Suprapubic skin (tissue), 4 donors: ENCODE data around the gene PARP6. TPM values are rescaled to one million over a fixed set of nuclear protein-coding genes. Genes with fewer than 3 reads are reported as not detected.

Source experiments
- DNase-seq, 2 donors: peaks; one replicate each; pipeline ENCODE4 v3.0.0-alpha.2; 2019; ENCODE audit warnings: low spot score in 2 of 2
- H3K27ac ChIP-seq: fragments of 200-600 bp; sonication (generic); one replicate; pipeline ENCODE4 v1.5.1; 2019
- H3K27me3 ChIP-seq: fragments of 200-600 bp; sonication (generic); one replicate; pipeline ENCODE4 v1.5.1; 2019
- H3K36me3 ChIP-seq: fragments of 200-600 bp; sonication (generic); one replicate; pipeline ENCODE4 v1.5.1; 2019
- H3K4me1 ChIP-seq: fragments of 200-600 bp; sonication (generic); one replicate; pipeline ENCODE4 v1.5.1; 2019
- H3K4me3 ChIP-seq: fragments of 200-600 bp; sonication (generic); one replicate; pipeline ENCODE4 v1.5.1; 2019; ENCODE audit warnings: mild to moderate bottlenecking
- H3K9me3 ChIP-seq: fragments of 200-600 bp; sonication (generic); one replicate; pipeline ENCODE4 v1.5.1; 2019
- CTCF ChIP-seq, 2 donors: fragments of 200-600 bp in 1 of 2; fragments of 450-650 bp in 1 of 2; sonication (generic) in 1 of 2; IDR thresholded peaks; one replicate each; pipeline ENCODE4 v1.5.1; 2016 to 2019; ENCODE audit warnings: antibody characterized with exemption in 2 of 2, mild to moderate bottlenecking in 1 of 2, moderate library complexity in 1 of 2
- EP300 ChIP-seq: sonication (generic); formaldehyde crosslinking; IDR thresholded peaks from one replicate; pipeline ENCODE4 v1.6.1; 2017; ENCODE audit warnings: antibody characterized with exemption
- POLR2A ChIP-seq, 2 donors: fragments of 450-650 bp; IDR thresholded peaks; one replicate each; pipeline ENCODE4 v1.6.1; 2017; ENCODE audit warnings: antibody characterized with exemption in 2 of 2, mild to moderate bottlenecking in 2 of 2, moderate library complexity in 2 of 2
- POLR2AphosphoS5 ChIP-seq, 3 donors: sonication (generic); formaldehyde crosslinking; IDR thresholded peaks; one replicate each; pipeline ENCODE4 v1.6.1; 2017; ENCODE audit warnings: antibody characterized with exemption in 3 of 3
- WGBS: methylation state at CpG from one replicate; pipeline ENCODE4 v1.1.5; 2018; 5-methylcytosine and 5-hydroxymethylcytosine counted together
- total RNA-seq, 4 donors: library from RNA; depleted of rRNA; stranded (reverse); fragments of >200 nt; gene quantifications; one replicate each; pipeline ENCODE4 v1.1.0, GENCODE V29; 2016

PARP6 gene
- total RNA-seq, 4 donors from 2014 or later, result 63.6 to 102 (median 70.6) TPM

- 95% methylated on average over 4 of the region's 4 CpGs for WGBS
- no peak for TF ChIP-seq CTCF (IDR thresholded peaks at IDR 0.05)
- TF ChIP-seq POLR2AphosphoS5 (IDR thresholded peaks at IDR 0.05), result no peak
- TF ChIP-seq EP300, result no peak
- no peak for TF ChIP-seq POLR2A (IDR thresholded peaks at IDR 0.05)
- no peak for DNase-seq
- H3K27ac ChIP-seq, result no peak overlapping the region
- H3K9me3 ChIP-seq, result no peaks in the 10 kb centered on the region
- H3K4me1 ChIP-seq, result peaks cover 37% of the 10 kb centered on the region
- H3K36me3 ChIP-seq, result peaks cover 13% of the 10 kb centered on the region
- H3K27me3 ChIP-seq, result no peaks in the 10 kb centered on the region
- no peak overlapping the region for H3K4me3 ChIP-seq
Measured at GRCh38 chr15:72235298-72235697, 37.1 kb downstream of the PARP6 start.

DNA sequence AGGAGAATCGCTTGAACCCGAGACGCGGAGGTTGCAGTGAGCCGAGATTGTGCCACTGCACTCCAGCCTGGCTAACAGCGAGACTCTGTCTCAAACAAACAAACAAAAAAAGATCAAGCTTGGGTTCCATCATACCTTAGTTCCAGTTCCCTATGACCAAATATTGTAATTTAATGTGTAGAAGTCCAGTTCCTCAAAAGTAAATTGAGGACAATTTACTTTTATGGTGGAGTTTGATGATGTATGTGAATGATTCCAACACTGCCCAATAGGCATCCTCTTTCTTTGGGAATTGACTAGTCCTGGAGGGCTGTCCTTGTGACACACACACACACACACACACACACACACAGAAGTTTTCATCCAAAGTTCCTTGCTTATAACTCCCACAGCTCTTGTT, 38.6 kb downstream of the PARP6 start:
- Histone ChIP-seq H3K36me3 (no peaks in the 10 kb centered on the region), H3K27ac (no peak overlapping the region), H3K4me3 (no peak overlapping the region), H3K4me1 (peaks cover 49% of the 10 kb centered on the region), H3K27me3 (no peaks in the 10 kb centered on the region), H3K9me3 (no peaks in the 10 kb centered on the region)
- DNase-seq, result no peak
- TF ChIP-seq POLR2AphosphoS5 (IDR thresholded peaks at IDR 0.05) (no peak), CTCF (IDR thresholded peaks at IDR 0.05) (no peak), EP300 (no peak), POLR2A (IDR thresholded peaks at IDR 0.05) (no peak)
- WGBS, result 96% methylated on average over 6 of the region's 6 CpGs

GRCh38 chr15:72231833-72232478, 40.4 kb downstream of the PARP6 start:
- no peaks in the 10 kb centered on the region for H3K27me3 ChIP-seq
- WGBS, result 3% methylated on average over 16 of the region's 16 CpGs
- H3K9me3 ChIP-seq, result no peaks in the 10 kb centered on the region
- DNase-seq, result no peak
- peaks cover 53% of the 10 kb centered on the region for H3K4me1 ChIP-seq
- peak overlapping the region; percentile 89 for H3K4me3 ChIP-seq
- peak overlapping the region; percentile 97 for H3K27ac ChIP-seq
- H3K36me3 ChIP-seq, result no peaks in the 10 kb centered on the region
- no peak for TF ChIP-seq EP300

- no peaks in the 10 kb centered on the region for H3K27me3 ChIP-seq
- peak in 2 of 3 donors; percentile 51 to 90 for TF ChIP-seq POLR2AphosphoS5 (IDR thresholded peaks at IDR 0.05)
- no peak for TF ChIP-seq EP300
- TF ChIP-seq POLR2A (IDR thresholded peaks at IDR 0.05), result peak; percentile 69 to 93
- no peaks in the 10 kb centered on the region for H3K36me3 ChIP-seq
- H3K27ac ChIP-seq, result peak within 1 kb of the TSS; percentile 97
- WGBS, result 0% methylated on average over 27 of the region's 67 CpGs
- no peaks in the 10 kb centered on the region for H3K9me3 ChIP-seq
- H3K4me3 ChIP-seq, result peak within 1 kb of the TSS; percentile 89
- peaks cover 55% of the 10 kb centered on the region for H3K4me1 ChIP-seq
- DNase-seq, result peak; percentile 95 to 96
Measured at GRCh38 chr15:72231066-72231832, 41.1 kb downstream of the PARP6 start, which contains the start of gene PKM. Gene PKM (minus strand): TSS chr15:72231190. CDS start chr15:72219097, 12,093 bp downstream.

- under 1% methylated on average over 55 of the region's 79 CpGs for WGBS
- Histone ChIP-seq H3K4me3 (peak overlapping the region; percentile 89), H3K36me3 (no peaks in the 10 kb centered on the region), H3K27ac (peak overlapping the region; percentile 97), H3K4me1 (peaks cover 61% of the 10 kb centered on the region), H3K9me3 (no peaks in the 10 kb centered on the region), H3K27me3 (no peaks in the 10 kb centered on the region)
- no peak for TF ChIP-seq CTCF (IDR thresholded peaks at IDR 0.05)
- no peak for TF ChIP-seq EP300
- peak in 1 of 3 donors; percentile 20 for TF ChIP-seq POLR2AphosphoS5 (IDR thresholded peaks at IDR 0.05)
- peak in 1 of 2 donors; percentile 27 for TF ChIP-seq POLR2A (IDR thresholded peaks at IDR 0.05)
- peak; percentile 92 to 95 for DNase-seq
Measured at GRCh38 chr15:72230197-72231065, 41.9 kb downstream of the PARP6 start.
